ENCODE data around the gene SLC10A1.
A peak's percentile ranks its signal among the peaks of the same experiment; 100 is the strongest.
"Not testable (repeated sequence)": the region's sequence is repeated elsewhere in the genome, so short reads cannot be mapped to it uniquely, and the experiment has no call there.

SLC10A1 gene

GRCh38 chr14:69796797-69797500 is at the start of gene SLC10A1:
Gene SLC10A1 (minus strand): TSS chr14:69797241. CDS start chr14:69797155, 86 bp downstream.
- no peak for DNase-seq

- DNase-seq: peak; percentile 39
Observed at GRCh38 chr14:69845787-69846186, 48.7 kb upstream of the SLC10A1 start.

- no peak for DNase-seq
Observed at GRCh38 chr14:69845050-69845581, 48.1 kb upstream of the SLC10A1 start.

DNA sequence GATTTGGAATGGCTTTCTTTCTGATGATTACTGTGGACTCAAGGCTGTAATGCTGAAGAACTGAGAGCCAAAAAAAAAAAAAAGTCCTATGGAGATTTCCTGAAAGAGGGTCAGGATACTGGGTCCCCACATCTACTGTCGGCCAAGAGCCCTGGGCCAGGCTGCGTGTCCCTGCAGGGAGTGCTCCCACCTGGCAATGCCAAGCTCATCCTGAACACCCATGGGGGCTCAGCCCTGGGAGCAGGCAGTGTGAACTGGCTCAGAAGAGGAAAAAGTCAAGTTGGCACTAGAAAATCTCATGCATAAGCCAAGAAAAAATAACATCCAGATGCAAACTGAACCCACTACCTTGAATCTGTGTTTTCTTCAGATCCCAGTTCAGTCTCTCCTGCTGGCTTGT is 47.1 kb upstream of the SLC10A1 start:
- no peak for DNase-seq

- DNase-seq: peak; percentile 91
Observed at GRCh38 chr14:69842686-69843420, 45.8 kb upstream of the SLC10A1 start.

GRCh38 chr14:69841656-69842055 is 44.6 kb upstream of the SLC10A1 start:
- peak; percentile 38 for DNase-seq

- no peak for DNase-seq
Observed at GRCh38 chr14:69839661-69840060, 42.6 kb upstream of the SLC10A1 start.

DNA sequence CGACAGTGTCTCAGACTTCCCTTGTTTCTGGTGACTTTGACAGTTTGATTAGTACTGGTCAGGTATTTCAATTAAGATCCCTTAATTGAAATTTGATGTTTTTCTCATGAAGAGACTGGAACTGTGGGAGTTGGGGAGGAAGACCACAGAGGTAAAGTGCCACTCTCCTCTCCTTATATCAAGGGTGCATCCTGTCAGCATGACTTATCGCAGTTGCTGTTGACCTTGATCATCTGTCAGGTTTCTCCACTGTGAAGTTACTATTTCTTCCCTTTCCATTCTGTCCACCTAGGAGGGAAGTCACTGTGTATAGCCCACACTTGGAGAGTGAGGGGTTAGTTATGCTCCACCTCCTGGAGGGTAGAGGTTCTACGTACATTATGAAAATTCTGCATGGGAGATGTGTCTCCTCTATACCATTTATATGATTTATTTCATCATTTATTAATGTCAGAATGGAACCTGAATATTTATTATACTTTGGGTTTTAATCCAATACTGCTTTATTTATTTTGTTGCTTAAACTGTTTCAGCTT is 41.9 kb upstream of the SLC10A1 start:
- DNase-seq: no peak

DNA sequence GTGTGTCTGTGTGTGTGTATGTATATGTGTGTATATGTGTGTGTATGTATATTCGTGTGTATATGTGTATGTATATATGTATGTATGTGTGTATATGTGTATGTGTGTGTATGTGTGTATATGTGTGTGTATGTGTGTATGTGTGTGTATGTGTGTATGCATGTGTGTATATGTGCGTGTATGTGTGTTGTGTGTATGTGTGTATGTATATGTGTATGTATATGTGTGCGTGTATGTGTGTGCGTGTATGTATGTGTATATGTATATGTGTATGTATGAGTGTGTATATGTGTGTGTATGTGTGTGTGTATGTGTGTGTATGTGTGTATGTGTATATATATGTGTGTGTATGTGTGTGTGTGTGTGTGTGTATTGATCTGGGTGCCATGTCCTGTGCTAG is 31.8 kb upstream of the SLC10A1 start:
- no peak for DNase-seq

DNA sequence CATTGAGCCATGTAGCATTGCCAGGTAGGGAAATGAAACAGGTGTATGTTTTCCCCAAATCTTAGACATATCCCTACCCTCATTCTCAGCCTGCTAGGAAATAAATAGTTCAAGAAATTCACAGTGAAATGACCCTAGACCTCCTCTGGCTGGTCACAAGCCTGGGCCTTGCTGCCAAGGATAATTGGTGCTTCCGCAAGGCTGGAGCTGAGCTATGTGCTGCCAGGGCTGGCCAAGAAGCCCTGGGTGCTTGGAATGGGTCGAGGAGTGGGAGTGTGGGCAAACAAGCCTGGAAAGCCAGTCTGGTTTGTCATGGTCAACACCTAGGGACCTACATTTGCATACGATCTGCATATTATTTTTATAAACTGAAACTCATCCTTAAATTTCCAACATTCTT is 31.3 kb upstream of the SLC10A1 start:
- peak; percentile 20 for DNase-seq

DNA sequence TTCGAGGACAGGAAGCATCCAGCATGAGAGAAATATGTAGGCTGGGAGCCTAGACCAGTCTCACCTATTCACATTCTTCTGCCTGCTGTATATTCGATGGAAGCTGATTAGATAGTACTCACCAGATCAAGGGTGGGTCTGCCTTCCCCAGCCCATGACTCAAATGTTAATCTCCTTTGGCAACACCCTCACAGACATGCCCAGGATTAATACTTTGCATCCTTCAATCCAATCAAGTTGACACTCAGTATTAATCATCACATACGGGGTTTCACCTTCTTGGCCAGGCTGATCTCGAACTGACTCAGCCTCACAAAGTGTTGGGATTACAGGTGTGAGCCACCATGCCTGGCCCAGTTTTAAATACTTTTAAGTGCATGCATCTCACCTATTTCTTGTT is 30.5 kb upstream of the SLC10A1 start:
- no peak for DNase-seq

DNA sequence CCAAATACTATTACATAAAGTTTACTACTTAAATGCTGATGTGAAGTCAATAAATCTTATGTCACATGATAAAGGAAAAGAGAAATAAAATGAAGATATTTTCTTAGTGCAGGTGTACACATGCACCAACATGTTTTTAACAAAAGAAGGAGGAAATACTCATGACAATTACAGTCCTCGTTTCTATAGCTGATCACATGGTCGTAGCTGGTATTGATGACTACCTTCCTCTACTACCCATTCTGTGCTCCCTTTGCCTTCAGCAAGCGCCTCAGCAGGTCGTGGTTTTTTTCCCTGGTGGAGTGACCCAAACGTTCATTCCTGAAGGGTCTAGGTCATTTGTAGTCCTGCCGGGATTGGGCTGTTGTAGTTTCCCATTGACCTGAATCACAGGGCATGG is 25.4 kb upstream of the SLC10A1 start:
- DNase-seq: no peak

DNA sequence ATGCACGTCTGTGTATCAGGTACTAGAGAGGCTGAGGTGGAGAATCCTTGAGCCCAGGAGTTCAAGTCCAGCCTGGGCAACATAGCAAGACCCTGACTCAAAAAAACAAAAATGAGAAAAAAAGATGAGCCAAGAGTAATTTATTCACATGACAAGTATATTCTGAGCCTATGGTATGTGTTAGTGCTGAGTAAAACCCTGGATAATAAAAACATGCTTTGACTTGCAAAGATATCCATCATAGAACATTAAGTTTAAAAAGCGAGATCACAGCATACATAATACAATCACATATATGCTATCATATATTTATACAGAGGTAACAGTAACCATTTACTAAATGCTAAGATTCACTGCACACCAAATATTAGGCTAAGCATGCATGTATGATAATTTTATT is 23.9 kb upstream of the SLC10A1 start:
- DNase-seq: no peak

DNA sequence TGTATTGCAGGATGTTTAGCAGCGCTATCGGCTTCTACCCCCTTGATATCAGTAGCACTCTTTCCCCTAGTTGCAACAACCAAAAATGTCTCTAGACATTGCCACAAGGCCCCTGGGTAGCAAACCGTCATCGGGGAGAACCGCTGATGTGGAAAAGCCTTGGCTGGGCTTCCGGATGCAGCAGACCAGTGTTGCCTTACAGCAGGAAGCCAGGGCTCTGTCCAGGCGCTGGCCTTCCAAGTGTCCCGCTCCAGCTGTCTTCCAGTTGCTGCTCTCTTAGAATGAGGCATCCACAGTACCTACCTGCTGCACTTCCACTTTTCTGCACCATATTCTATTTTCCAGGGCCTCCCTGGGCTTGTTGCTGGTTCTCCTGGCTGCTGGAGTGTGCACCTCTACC is 22.6 kb upstream of the SLC10A1 start:
- DNase-seq: peak; percentile 39

DNA sequence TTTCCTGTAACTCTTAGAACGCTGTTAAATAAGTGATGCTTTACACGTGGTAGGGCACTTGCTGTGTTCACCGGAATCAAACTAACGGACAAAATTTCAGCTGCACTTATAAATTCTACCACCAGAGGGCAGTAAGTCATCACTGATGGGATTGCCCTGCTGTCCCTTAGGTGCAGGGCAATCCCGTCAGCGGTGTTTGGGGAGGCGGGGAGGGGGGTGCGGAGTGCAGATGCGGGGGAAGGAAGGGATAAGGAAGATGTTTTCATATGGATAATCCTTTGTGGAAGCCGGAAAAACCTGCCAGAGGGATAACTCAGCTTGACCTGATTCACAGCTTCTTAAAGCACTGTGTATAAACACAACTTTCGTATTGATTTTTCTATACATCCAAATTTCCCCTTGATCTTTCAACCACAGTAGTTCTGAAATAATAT is 21.7 kb upstream of the SLC10A1 start:
- peak; percentile 95 for DNase-seq

DNA sequence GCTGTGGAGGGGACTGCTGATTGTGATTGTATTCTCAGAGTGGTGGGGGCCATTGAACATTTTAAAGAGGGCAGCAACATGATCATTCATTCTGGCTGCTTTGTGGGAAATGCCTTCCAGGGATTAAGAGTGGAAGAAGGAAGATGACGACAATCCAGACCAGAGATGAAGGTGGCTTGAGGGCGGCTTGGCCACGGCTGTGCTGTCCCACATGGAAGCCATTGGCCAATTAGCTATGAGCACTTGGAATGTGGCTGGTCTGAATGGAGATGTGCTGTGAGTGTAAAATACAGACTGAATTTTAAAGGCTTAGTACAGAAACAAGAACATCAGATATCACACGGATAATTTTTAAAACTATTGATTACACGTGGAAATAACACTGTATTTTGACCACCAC is 19.2 kb upstream of the SLC10A1 start:
- no peak for DNase-seq

GRCh38 chr14:69815556-69815955 is 18.5 kb upstream of the SLC10A1 start:
- no peak for DNase-seq

DNA sequence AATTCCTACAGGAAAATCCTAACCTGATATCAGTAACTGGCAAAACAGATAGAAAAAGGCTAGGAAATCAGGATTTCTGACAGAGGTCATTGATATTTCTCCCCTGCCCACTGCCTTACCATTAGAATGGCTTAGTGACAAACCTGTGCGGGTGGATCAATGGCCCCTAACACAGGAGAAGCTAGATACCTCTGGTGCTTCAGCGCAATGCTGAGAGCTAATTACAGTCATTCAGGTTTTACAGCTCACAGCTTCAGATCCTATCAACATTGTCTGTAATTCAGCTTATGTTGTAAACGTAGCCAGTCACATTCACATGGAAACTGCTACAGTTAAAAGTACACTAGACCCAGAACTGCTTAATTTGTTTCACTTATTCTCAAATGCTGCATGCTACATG is 17.4 kb upstream of the SLC10A1 start:
- DNase-seq: no peak

DNA sequence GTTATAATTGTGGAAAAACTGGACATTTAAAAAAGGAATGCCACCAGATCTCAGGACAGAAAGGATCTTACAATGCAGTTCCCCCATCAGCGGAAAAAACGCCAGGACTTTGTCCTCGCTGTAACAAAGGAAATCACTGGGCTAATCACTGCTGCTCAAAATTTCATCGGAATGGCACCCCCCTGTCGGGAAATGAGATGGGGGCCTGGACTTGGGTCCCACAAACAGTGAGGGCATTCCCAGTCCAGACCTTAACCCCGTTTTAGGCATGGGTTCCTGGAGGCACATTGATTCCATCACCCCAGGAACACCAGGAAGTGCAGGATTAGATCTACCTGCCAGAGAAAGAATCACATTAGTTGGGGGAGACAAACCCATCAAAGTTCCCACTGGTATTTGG is 16.3 kb upstream of the SLC10A1 start:
- DNase-seq: not testable (repeated sequence)

DNA sequence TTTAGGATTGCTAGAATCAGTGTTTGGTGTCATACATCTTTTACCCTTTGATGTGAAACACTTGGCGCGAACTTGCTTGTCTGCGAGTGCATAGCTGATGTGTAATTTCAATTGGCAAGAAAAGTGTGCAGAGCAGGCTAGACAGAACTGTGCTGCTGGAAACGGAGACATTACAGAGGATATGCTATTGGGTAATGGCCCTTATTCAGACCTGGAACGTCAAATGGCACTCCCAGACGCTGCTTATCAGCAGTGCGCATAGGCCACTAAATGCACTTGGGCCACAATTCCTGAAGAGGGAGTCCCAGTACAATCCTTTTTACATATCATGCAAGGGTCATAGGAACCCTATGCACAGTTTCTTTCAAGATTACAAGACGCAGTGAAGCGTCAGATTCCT is 15.7 kb upstream of the SLC10A1 start:
- no peak for DNase-seq

DNA sequence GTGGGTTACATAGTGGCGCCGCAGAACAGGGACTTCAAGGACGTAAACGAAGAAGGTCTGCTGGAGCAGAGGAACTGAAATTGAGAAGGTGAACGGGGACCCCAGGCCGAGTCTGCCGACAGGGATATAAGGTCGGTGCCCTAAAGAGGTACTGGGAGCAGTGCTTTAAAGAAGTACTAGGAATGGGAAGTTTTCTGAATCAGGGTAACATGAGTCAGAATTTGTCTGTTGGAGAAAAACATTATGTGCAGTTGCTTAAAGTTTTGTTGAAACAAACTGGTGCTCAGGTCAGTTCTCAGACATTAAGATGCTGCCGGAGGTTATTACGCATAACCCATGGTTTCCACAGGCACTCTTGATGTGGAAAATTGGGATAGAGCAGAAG is 14.8 kb upstream of the SLC10A1 start:
- DNase-seq: no peak

GRCh38 chr14:69811227-69811867 is 14.3 kb upstream of the SLC10A1 start:
- DNase-seq: no peak
